GM18858 (cell line): Measurements from ENCODE around the gene CD59.
"Not testable (repeated sequence)": the region's sequence is repeated elsewhere in the genome, so short reads cannot be mapped to it uniquely, and the experiment has no call there.

ENCODE experiments used
- ATAC-seq: cut with Tn5 transposase; IDR thresholded peaks from one replicate; pipeline ENCODE4 v1.9.1; 2021; ENCODE audit not compliant: unreplicated experiment

Gene CD59

GRCh38 chr11:33669598-33670249, 66.5 kb downstream of the CD59 start:
- ATAC-seq: no peak

- ATAC-seq: no peak
Observed at GRCh38 chr11:33668951-33669596, 67.1 kb downstream of the CD59 start.

GRCh38 chr11:33668468-33668825, 67.8 kb downstream of the CD59 start:
- no peak for ATAC-seq

- ATAC-seq: no peak
Observed at GRCh38 chr11:33667819-33668467, 68.3 kb downstream of the CD59 start.

GRCh38 chr11:33665350-33666106, 70.7 kb downstream of the CD59 start:
- ATAC-seq: no peak

GRCh38 chr11:33664827-33665226, 71.4 kb downstream of the CD59 start:
- no peak for ATAC-seq

GRCh38 chr11:33664166-33664565, 72.1 kb downstream of the CD59 start:
- no peak for ATAC-seq

- no peak for ATAC-seq
Observed at GRCh38 chr11:33663121-33663520, 73.1 kb downstream of the CD59 start.

GRCh38 chr11:33661526-33661925, 74.7 kb downstream of the CD59 start:
- ATAC-seq: not testable (repeated sequence)

- no peak for ATAC-seq
Observed at GRCh38 chr11:33660962-33661361, 75.3 kb downstream of the CD59 start.

- no peak for ATAC-seq
Observed at GRCh38 chr11:33659370-33660139, 76.7 kb downstream of the CD59 start.

- no peak for ATAC-seq
Observed at GRCh38 chr11:33658195-33658900, 77.9 kb downstream of the CD59 start.

GRCh38 chr11:33657757-33658156, 78.5 kb downstream of the CD59 start:
- no peak for ATAC-seq

- no peak for ATAC-seq
Observed at GRCh38 chr11:33656768-33657167, 79.5 kb downstream of the CD59 start.

GRCh38 chr11:33655842-33656600, 80.2 kb downstream of the CD59 start:
- ATAC-seq: peak; percentile 65

- no peak for ATAC-seq
Observed at GRCh38 chr11:33654594-33654993, 81.6 kb downstream of the CD59 start.
